Thyroid gland (tissue), 4 donors: ENCODE measurements around the gene DRG2.

Experiments used
- POLR2A ChIP-seq, 2 donors: fragments of 450-650 bp; IDR thresholded peaks; one replicate each; pipeline ENCODE4 v1.6.1; 2017; ENCODE audit warnings: antibody characterized with exemption in 2 of 2, mild to moderate bottlenecking in 2 of 2, moderate library complexity in 1 of 2
- TF ChIP-seq, protein P1 (sequence below), 6 experiments: fragments of 200-600 bp in 3 of 6; fragments of 450-650 bp in 3 of 6; sonication (generic) in 3 of 6; IDR thresholded peaks; one replicate each; pipeline ENCODE4 v1.5.1; 2016 to 2019; ENCODE audit warnings: antibody characterized with exemption in 6 of 6, mild to moderate bottlenecking in 2 of 6, inconsistent platforms in 1 of 6, moderate library complexity in 1 of 6

DNA sequence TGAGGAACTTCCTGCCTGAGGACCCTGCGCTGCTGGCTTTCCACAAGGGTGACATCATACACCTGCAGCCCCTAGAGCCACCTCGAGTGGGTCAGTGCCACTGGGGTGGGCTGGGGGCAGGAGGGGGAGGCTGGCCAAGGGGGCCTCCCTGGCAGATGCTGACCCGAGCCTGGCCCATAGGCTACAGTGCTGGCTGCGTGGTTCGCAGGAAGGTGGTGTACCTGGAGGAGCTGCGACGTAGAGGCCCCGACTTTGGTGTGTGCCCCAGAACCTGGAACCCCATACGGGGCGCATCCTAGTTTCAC is 69.2 kb downstream of the DRG2 start:
- TF ChIP-seq POLR2A (IDR thresholded peaks at IDR 0.05) = no peak
- TF ChIP-seq, protein P1, sequence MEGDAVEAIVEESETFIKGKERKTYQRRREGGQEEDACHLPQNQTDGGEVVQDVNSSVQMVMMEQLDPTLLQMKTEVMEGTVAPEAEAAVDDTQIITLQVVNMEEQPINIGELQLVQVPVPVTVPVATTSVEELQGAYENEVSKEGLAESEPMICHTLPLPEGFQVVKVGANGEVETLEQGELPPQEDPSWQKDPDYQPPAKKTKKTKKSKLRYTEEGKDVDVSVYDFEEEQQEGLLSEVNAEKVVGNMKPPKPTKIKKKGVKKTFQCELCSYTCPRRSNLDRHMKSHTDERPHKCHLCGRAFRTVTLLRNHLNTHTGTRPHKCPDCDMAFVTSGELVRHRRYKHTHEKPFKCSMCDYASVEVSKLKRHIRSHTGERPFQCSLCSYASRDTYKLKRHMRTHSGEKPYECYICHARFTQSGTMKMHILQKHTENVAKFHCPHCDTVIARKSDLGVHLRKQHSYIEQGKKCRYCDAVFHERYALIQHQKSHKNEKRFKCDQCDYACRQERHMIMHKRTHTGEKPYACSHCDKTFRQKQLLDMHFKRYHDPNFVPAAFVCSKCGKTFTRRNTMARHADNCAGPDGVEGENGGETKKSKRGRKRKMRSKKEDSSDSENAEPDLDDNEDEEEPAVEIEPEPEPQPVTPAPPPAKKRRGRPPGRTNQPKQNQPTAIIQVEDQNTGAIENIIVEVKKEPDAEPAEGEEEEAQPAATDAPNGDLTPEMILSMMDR (IDR thresholded peaks at IDR 0.05) = no peak
